Adrenal gland (tissue), 5 donors: ENCODE measurements around the gene GNAQ.

Experiments used
- POLR2A ChIP-seq, 2 donors: fragments of 450-650 bp; IDR thresholded peaks; one replicate each; pipeline ENCODE4 v1.6.1; 2017; ENCODE audit warnings: antibody characterized with exemption in 2 of 2, mild to moderate bottlenecking in 2 of 2, moderate library complexity in 1 of 2
- TF ChIP-seq, protein P1 (sequence below), 6 experiments: fragments of 450-650 bp in 4 of 6; fragments of 200-600 bp in 2 of 6; sonication (generic) in 1 of 6; IDR thresholded peaks; 1 replicate in 5 of 6; 2 replicates in 1 of 6; pipeline versions ENCODE4 v1.5.1 to v1.8.0; 2016 to 2021; ENCODE audit warnings: antibody characterized with exemption in 6 of 6, mild to moderate bottlenecking in 2 of 6, moderate library complexity in 1 of 6
- donor health status: DM: no; HTN: no; CAD: no.

GRCh38 chr9:77808751-77809081, 222.9 kb downstream of the GNAQ start:
- TF ChIP-seq, protein P1, sequence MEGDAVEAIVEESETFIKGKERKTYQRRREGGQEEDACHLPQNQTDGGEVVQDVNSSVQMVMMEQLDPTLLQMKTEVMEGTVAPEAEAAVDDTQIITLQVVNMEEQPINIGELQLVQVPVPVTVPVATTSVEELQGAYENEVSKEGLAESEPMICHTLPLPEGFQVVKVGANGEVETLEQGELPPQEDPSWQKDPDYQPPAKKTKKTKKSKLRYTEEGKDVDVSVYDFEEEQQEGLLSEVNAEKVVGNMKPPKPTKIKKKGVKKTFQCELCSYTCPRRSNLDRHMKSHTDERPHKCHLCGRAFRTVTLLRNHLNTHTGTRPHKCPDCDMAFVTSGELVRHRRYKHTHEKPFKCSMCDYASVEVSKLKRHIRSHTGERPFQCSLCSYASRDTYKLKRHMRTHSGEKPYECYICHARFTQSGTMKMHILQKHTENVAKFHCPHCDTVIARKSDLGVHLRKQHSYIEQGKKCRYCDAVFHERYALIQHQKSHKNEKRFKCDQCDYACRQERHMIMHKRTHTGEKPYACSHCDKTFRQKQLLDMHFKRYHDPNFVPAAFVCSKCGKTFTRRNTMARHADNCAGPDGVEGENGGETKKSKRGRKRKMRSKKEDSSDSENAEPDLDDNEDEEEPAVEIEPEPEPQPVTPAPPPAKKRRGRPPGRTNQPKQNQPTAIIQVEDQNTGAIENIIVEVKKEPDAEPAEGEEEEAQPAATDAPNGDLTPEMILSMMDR (IDR thresholded peaks at IDR 0.05) = no peak
- TF ChIP-seq POLR2A (IDR thresholded peaks at IDR 0.05) = no peak
